T1000 (cell line): ENCODE results near the gene SPINK5.

ENCODE experiments used
- DNase-seq: peaks from one replicate; lab custom pipeline; 2025; ENCODE audit warnings: mixed read lengths; lab: John Stamatoyannopoulos, UW

The SPINK5 gene

GRCh38 chr5:148179234-148179824 lies 115.5 kb downstream of the SPINK5 start:
- no peak for DNase-seq

- DNase-seq = no peak
Measured at GRCh38 chr5:148186248-148187003, 122.6 kb downstream of the SPINK5 start.
